H1 (cell line): ENCODE data around the gene PRRT1B.

Experiments used
- CEBPB ChIP-seq: IDR thresholded peaks from 2 replicates; pipeline ENCODE4 v1.6.1; 2012; ENCODE audit warnings: low read depth, low read length
- CTCF ChIP-seq, 3 experiments: IDR thresholded peaks; 1 replicate in 2 of 3; 2 replicates in 1 of 3; pipeline versions ENCODE4 v1.5.1 to v1.6.1; 2011; ENCODE audit warnings: low read length in 3 of 3, mild to moderate bottlenecking in 3 of 3, inconsistent platforms in 2 of 3, low read depth in 1 of 3, moderate library complexity in 1 of 3; ENCODE audit not compliant: insufficient read depth in 1 of 3; ENCODE audit errors: control extremely low read depth in 1 of 3
- HDAC6 ChIP-seq: IDR thresholded peaks from one replicate; pipeline ENCODE4 v1.7.1; 2012; ENCODE audit warnings: low read depth, mild to moderate bottlenecking, inconsistent platforms, low read length, moderate library complexity
- POLR2A ChIP-seq, 2 experiments: IDR thresholded peaks; 1 replicate in 1 of 2; 2 replicates in 1 of 2; pipeline ENCODE4 v1.6.1; 2011; ENCODE audit warnings: low read depth in 2 of 2, low read length in 2 of 2, mild to moderate bottlenecking in 2 of 2; ENCODE audit errors: control extremely low read depth in 1 of 2
- RNF2 ChIP-seq: fragments of 200-900, 300-1000 bp; sonication (generic); IDR thresholded peaks from 2 replicates; pipeline ENCODE4 v1.7.1; 2016; ENCODE audit warnings: borderline replicate concordance, low read depth, mild to moderate bottlenecking, antibody characterized with exemption, low read length; ENCODE audit not compliant: poor library complexity, severe bottlenecking; ENCODE audit errors: missing control alignments
- SP2 ChIP-seq: IDR thresholded peaks from 2 replicates; pipeline ENCODE4 v1.6.1; 2012; ENCODE audit warnings: mild to moderate bottlenecking, low read length, inconsistent platforms
- SP4 ChIP-seq: IDR thresholded peaks from 2 replicates; pipeline ENCODE4 v1.6.1; 2012; ENCODE audit warnings: low read length, inconsistent platforms
- TAF7 ChIP-seq: optimal IDR thresholded peaks from 2 replicates; pipeline ENCODE3; 2011; ENCODE audit warnings: low read depth, mild to moderate bottlenecking, inconsistent platforms, low read length, moderate library complexity, borderline replicate concordance
- TEAD4 ChIP-seq: IDR thresholded peaks from 2 replicates; pipeline ENCODE4 v1.6.1; 2012; ENCODE audit warnings: low read depth, low read length, inconsistent platforms, mixed read lengths

GRCh38 chr9:131577005-131578000 lies 32.0 kb downstream of the PRRT1B start:
- TF ChIP-seq CTCF (IDR thresholded peaks at IDR 0.05; ENCODE audit: control extremely low read depth in 1 of 3, insufficient read depth in 1 of 3, low read depth in 1 of 3, low read length in 3 of 3) (peak in 1 of 3 experiments; percentile 4; a peak in 1 of 4 replicates), RNF2 (no peak), POLR2A (IDR thresholded peaks at IDR 0.05; ENCODE audit: control extremely low read depth in 1 of 2, low read depth in 2 of 2, low read length in 2 of 2) (no peak), TAF7 (no peak), CEBPB (no peak), SP2 (no peak), SP4 (no peak), TEAD4 (no peak), HDAC6 (no peak)
